Left cardiac atrium (tissue), 4 donors: Measurements from ENCODE around the gene PPP1R16B. TPM values are rescaled to one million over a fixed set of nuclear protein-coding genes. Genes with fewer than 3 reads are reported as not detected.

Source experiments
- ATAC-seq, 2 donors: fragments of 200-7000 bp; cut with Tn5 transposase; one replicate each; pipeline ENCODE4 v1.9.1; 2020; ENCODE audit warnings: mild to moderate bottlenecking in 2 of 2, moderate library complexity in 2 of 2
- DNase-seq: peaks from one replicate; pipeline ENCODE4 v3.0.0-alpha.2; 2020
- intact Hi-C, 2 donors: fragments of 100-400 bp; cut with DNase I; formaldehyde crosslinking; loops; one replicate each; pipeline versions ENCODE4 v1.14.1 to v1.15.1; 2022 to 2023
- total RNA-seq, 2 donors: library from RNA; stranded (reverse); fragmentation: NEBNext Ultra II Directional; extraction: Animal tissue kit (Norgen Biotek cat#: 25700); gene quantifications; one replicate each; pipeline ENCODE4 v1.2.1, GENCODE V29; 2021
- donor health status: DM: no; HTN: yes; CAD: no.
- donor health status: DM: no; HTN: yes; CAD: no; lungs with severe emphysema.
- donor health status: DM: yes; HTN: yes; CAD: no.
- donor health status: Dilated cardiomyopathy.

The PPP1R16B gene
- total RNA-seq, 2 donors from 2014 or later, result 5.4 to 7.7 TPM

DNA sequence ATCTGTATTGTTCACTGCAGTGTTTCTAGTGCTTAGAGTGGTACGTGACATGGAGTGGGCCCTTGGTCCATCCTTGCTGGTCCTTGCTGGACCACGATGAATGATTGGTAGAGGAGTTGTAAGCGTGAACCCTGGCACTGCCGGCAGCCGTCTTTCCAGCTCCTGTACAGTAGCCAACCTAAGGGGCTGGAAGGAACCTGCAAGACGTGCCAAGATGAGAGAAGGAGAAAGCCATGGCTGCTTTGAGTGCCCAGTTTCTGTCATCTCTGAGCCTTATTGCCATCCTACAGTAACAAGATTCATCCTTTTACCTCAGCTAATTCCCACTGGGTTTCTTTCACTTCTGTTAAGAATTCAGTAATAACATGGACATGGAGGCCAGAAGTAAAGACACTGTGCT is 162.6 kb downstream of the PPP1R16B start:
- intact Hi-C loops, result no loop called here
- no peak for DNase-seq
- no peak for ATAC-seq

DNA sequence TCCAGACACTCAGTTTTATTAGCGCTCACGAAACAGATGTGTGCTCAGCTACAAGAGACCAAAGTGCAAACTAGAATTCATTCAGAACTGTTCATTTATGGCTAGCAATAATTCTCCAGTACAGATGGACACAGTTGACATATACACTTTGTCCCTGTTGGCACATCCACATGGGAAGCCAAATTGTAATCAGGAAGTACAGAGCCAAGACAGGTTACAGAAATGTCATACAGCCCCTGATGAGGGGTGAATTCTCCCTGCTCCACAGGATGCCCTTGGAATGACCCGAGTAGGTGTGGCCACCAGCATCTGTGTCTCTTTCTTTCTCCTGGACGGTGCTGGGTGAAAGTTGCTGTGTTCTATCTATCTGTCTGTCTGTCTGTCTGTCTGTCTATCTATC is 164.2 kb downstream of the PPP1R16B start:
- intact Hi-C loops, result no loop called here
- peak; percentile 12 to 44 for ATAC-seq
- DNase-seq, result no peak

DNA sequence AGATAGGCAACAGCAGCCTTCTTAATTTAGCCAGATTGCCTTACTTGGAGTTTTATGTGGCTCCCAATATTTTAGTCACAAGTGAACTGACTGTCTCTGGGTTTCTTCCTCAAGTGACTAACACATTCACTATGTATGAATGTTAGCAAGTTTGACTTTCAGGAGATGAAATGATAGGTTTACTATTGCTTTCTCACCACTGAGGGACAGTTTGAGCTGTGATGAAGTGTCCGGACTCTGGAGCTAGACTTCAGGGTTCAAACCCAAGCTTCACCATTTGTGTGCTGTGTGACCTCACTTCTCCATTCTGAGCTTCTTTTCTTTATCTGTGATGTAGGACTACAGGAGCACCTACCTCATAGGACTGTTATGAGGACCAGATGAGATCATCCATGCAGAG is 164.8 kb downstream of the PPP1R16B start:
- intact Hi-C loops, result no loop called here
- peak; percentile 42 to 61 for ATAC-seq
- no peak for DNase-seq

Other genes starting within 250 kb of the PPP1R16B start
- gene ADIG, start 224.5 kb upstream of the PPP1R16B start, total RNA-seq, result not detected
- not detected for gene ARHGAP40, start 203.9 kb upstream of the PPP1R16B start, total RNA-seq
- not detected for gene SLC32A1, start 81.2 kb upstream of the PPP1R16B start, total RNA-seq
- 1 to 10 TPM; 3.6 to 5.1 TPM for gene ACTR5, start 57.2 kb upstream of the PPP1R16B start, total RNA-seq
- gene FAM83D, start 120.7 kb downstream of the PPP1R16B start, total RNA-seq, result under 1 TPM; 0.42 to 0.65 TPM
- gene DHX35, start 156.6 kb downstream of the PPP1R16B start, total RNA-seq, result 10 to 100 TPM in 1 of 2 donors, 1 to 10 TPM in 1; 8.8 to 12.4 TPM